NCI-H510A treated with DMSO at 0.1 percent for 48 hours (cell line): ENCODE measurements around the gene RABEP2.
"Not testable (repeated sequence)": the region's sequence is repeated elsewhere in the genome, so short reads cannot be mapped to it uniquely, and the experiment has no call there.

ENCODE experiments used
- DNase-seq: peaks from one replicate; lab custom pipeline; 2025; lab: John Stamatoyannopoulos, UW

The RABEP2 gene

GRCh38 chr16:28924762-28925385 lies at the start of gene RABEP2:
RABEP2 (minus strand) TSS chr16:28925238; CDS start chr16:28925163, 75 bp downstream.
- peak; percentile 99 for DNase-seq

DNA sequence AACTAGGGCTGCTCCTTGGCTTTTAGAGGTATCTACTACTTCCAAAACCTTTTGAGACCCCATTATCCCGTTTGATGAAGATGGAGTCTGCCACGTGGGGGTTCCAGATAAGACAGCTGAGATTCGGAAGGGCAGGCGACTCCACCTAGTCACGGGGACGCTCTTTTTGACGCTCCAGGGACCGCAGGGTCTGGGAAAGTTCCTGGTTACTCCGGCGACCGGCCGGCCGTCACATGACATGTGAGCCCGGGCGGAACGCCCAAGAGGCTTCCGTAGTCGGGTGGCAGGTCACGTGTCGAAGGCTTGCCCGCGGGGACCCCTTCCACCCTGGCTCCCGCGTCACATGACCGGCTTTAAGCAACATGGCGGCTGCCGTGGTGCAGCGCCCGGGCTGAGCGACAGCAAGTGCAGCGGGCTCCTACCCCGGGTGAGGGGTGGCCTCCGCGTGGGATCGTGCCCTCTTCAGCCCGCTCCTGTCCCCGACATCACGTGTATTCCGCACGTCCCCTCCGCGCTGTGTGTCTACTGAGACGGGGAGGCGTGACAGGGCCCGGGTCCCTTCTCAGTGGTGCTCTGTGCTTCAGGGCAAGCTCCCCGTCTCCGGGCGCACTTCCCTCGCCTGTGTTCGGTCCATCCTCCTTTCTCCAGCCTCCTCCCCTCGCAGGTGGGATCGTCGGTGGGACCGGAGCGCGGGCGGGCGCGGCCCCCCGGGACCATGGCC lies 49.6 kb upstream of the RABEP2 start, which contains the start of gene SPNS1:
Gene SPNS1 (plus strand): TSS at position 342 of the 721 bp plus-strand sequence. CDS start 374 bp downstream, at position 716.
- DNase-seq, result peak; percentile 95

GRCh38 chr16:28974007-28974436 lies 49.0 kb upstream of the RABEP2 start:
- DNase-seq, result peak; percentile 86

DNA sequence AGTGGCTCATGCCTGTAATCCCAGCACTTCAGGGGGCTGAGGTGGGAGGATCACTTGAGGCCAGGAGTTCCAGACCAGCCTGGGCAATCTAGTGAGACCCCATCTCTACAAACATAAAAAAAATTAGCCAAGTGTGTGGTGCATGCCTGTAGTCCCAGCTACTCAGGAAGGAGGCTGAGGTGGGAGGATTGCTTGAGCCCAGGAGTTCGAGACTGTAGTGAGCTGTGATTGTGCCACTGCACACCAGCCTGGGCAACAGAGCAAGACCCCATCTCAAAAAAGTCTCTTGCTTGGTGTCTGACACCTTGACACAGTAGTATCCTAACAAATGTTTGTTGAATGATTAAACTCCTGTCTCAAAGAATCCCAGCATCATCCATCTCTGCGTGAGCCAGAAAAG lies 44.7 kb upstream of the RABEP2 start:
- DNase-seq, result not testable (repeated sequence)

- no peak for DNase-seq
These were observed 42.1 kb upstream of the RABEP2 start for GRCh38 chr16:28967156-28967555.

DNA sequence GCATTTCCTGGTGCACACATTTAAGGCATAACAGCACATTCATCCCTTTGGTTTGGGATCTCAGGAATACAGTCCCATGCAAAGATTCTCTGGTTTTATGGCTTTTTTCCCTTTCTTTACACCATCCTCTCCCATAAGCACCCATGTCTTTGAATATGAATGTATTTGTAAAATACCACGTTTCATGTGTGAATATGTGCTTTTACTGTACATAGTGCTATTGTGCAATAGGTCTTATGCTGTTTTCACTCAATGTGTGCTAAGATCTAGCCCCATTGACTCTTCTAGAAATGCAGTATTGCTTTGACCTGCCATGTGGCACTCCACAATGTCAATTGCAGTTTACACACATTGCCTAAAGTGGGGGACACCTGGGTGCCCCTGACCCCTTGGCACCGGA lies 39.5 kb upstream of the RABEP2 start:
- no peak for DNase-seq

GRCh38 chr16:28964072-28964471 lies 39.0 kb upstream of the RABEP2 start:
- no peak for DNase-seq

DNA sequence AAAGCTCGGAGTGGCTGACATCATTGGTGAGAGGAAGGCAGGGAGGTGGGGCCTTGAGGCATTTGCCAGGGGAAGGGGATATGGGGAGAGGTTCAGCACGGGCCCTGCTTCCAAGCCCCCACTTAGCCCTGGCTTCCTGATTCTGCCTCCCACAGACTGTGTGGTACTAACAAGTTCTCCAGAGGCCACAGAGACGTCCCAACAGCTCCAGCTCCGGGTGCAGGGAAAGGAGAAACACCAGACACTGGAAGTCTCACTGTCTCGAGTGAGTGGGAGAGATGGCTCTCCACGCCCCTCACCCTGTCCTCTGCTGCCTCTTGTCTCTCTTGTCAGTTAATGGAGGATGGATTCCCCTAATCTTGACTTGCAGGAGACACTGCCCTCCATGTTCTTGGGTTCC lies 33.8 kb upstream of the RABEP2 start:
- no peak for DNase-seq

GRCh38 chr16:28958216-28958615 lies 33.2 kb upstream of the RABEP2 start:
- DNase-seq, result no peak

- no peak for DNase-seq
These were observed 26.4 kb upstream of the RABEP2 start for GRCh38 chr16:28951410-28951943.

GRCh38 chr16:28950648-28951409 lies 25.8 kb upstream of the RABEP2 start, which contains the start of gene NFATC2IP:
NFATC2IP (plus strand) TSS chr16:28950937; CDS start chr16:28951012, 75 bp downstream.
- DNase-seq, result peak; percentile 100

GRCh38 chr16:28946681-28947080 lies 21.6 kb upstream of the RABEP2 start:
- DNase-seq, result no peak

- DNase-seq, result no peak
These were observed 18.2 kb upstream of the RABEP2 start for GRCh38 chr16:28943281-28943680.

- not testable (repeated sequence) for DNase-seq
These were observed 14.8 kb upstream of the RABEP2 start for GRCh38 chr16:28939825-28940224.

- no peak for DNase-seq
These were observed 13.7 kb upstream of the RABEP2 start for GRCh38 chr16:28938721-28939120.

DNA sequence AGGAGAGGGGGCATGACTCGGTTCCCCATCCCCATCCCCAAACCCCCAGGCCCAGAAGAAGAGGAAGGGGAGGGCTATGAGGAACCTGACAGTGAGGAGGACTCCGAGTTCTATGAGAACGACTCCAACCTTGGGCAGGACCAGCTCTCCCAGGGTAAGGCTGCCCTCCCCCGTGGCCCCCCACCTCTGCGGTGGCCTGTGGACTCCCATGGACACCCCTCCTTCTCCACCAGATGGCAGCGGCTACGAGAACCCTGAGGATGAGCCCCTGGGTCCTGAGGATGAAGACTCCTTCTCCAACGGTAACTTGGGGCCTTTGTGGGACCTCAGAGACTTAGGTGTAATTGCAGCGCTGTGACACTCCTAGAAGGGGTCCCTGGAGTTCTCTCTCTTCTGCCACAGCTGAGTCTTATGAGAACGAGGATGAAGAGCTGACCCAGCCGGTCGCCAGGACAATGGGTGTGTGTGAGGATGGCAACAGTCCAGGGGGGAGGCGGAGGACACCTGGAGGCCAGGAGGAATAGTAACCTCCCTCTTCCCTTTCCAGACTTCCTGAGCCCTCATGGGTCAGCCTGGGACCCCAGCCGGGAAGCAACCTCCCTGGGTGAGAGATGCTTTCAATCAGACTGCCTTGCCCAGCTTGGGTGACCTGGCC lies 12.3 kb upstream of the RABEP2 start:
- DNase-seq, result no peak

- no peak for DNase-seq
These were observed 11.7 kb upstream of the RABEP2 start for GRCh38 chr16:28936784-28937155.

DNA sequence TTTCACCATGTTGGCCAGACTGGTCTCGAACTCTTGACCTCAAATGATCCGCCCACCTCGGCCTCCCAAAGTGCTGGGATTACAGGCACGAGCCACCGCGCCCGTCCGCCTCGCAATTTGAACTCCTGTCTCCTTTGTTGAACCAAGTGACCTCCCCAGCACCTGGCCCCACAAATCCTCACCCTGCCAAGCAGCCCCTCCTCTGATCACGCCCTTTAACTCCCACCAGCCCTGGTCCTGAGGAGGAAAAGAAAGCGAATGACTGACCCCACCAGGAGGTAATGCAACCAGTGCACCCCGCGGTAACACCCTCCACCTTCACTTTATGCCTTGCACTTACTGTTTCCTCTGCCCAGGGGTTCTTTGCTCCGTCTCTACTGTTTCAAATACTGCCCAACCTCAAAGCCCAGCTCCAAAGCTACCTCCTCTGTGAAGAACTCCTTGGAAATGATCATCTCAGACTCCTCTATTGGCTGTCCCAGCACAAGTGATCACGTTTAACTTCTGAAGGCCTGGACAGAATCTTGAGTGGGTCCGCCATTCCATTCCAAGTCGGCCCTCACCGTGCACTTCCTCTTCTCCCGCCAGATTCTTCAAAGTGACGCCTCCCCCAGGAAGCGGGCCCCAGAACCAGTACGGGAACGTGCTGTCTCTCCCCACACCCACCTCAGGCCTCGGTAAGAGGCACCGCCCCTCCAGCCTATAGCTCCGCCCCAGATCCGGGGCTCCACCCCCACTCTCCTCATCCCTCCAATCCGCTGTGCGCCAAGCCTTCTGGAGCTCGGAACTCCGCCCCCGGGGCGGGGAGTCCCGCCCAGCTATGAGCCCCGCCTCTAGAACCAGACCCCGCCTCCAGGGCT lies 11.1 kb upstream of the RABEP2 start:
- no peak for DNase-seq

- DNase-seq, result no peak
These were observed 10.3 kb upstream of the RABEP2 start for GRCh38 chr16:28935346-28935745.

DNA sequence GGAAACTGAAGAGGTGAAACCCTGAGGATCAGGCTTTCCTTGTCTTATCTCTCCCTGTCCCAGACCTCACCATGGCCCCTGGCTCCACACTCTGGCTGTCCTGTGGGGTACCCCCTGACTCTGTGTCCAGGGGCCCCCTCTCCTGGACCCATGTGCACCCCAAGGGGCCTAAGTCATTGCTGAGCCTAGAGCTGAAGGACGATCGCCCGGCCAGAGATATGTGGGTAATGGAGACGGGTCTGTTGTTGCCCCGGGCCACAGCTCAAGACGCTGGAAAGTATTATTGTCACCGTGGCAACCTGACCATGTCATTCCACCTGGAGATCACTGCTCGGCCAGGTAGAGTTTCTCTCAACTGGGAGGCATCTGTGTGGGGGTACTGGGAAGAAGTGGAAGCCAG lies 8.1 kb upstream of the RABEP2 start:
- no peak for DNase-seq
